H1 (cell line): ENCODE results near the gene TAPT1. TPM values are rescaled to one million over a fixed set of nuclear protein-coding genes. Genes with fewer than 3 reads are reported as not detected.

Experiments used
- CTCF ChIA-PET: fragments of 300-600 bp; sonication (Branson Sonifier 250); formaldehyde crosslinking; loops from one replicate; lab custom pipeline; 2021; ENCODE audit not compliant: partially characterized antibody; lab: Charles Lee
- POLR2A ChIA-PET: fragments of 300-600 bp; sonication (Branson Sonifier 250); formaldehyde crosslinking; loops from one replicate; lab custom pipeline; 2021; ENCODE audit warnings: inconsistent platforms; ENCODE audit not compliant: partially characterized antibody; lab: Charles Lee
- DNase-seq, 2 experiments: peaks; one replicate each; pipeline versions ENCODE4 v3.0.0 to v3.0.0-alpha.2; 2010 to 2022; ENCODE audit warnings: low spot score in 2 of 2, low read depth in 1 of 2, mixed read lengths in 1 of 2
- FAIRE-seq: peaks from 2 replicates; lab custom pipeline; 2011; peaks lifted over from hg19 to GRCh38; lab: Jason Lieb, UNC
- H2AFZ ChIP-seq: 2 replicates; pipeline ENCODE4 v1.8.1; 2012; ENCODE audit warnings: low read length, inconsistent platforms
- H2AK5ac ChIP-seq: 2 replicates; pipeline ENCODE4 v1.6.1; 2013; ENCODE audit warnings: low read depth, low read length
- H2BK120ac ChIP-seq: replicated peaks from 2 replicates; pipeline ENCODE3; 2013; ENCODE audit warnings: low read depth, low read length, inconsistent platforms
- H2BK12ac ChIP-seq: 2 replicates; pipeline ENCODE4 v1.6.1; 2013; ENCODE audit warnings: low read depth, low read length
- H2BK15ac ChIP-seq: 2 replicates; pipeline ENCODE4 v1.6.1; 2013; ENCODE audit warnings: low read length
- H2BK20ac ChIP-seq: 2 replicates; pipeline ENCODE4 v1.6.1; 2013; ENCODE audit warnings: low read length
- H2BK5ac ChIP-seq: 2 replicates; pipeline ENCODE4 v1.6.1; 2013; ENCODE audit warnings: low read depth, low read length
- H3K14ac ChIP-seq: 2 replicates; pipeline ENCODE4 v1.6.1; 2013; ENCODE audit warnings: inconsistent platforms; ENCODE audit not compliant: insufficient read length
- H3K18ac ChIP-seq: 2 replicates; pipeline ENCODE4 v1.6.1; 2013; ENCODE audit warnings: low read length; ENCODE audit errors: extremely low read depth
- H3K23ac ChIP-seq: 2 replicates; pipeline ENCODE4 v1.6.1; 2013; ENCODE audit warnings: inconsistent platforms; ENCODE audit not compliant: insufficient read length
- H3K23me2 ChIP-seq: 2 replicates; pipeline ENCODE4 v1.6.1; 2013; ENCODE audit warnings: low read depth, low read length
- H3K27ac ChIP-seq: 2 replicates; pipeline ENCODE4 v1.6.1; 2011; ENCODE audit warnings: low read depth, low read length, inconsistent platforms
- H3K27me3 ChIP-seq, 4 experiments: replicated peaks in 1 of 4; 1 replicate in 1 of 4; 2 replicates in 3 of 4; pipeline versions ENCODE4 v1.6.1 to v1.8.1; 2011 to 2013; ENCODE audit warnings: low read length in 3 of 4, mild to moderate bottlenecking in 3 of 4, inconsistent platforms in 2 of 4, mixed read lengths in 2 of 4, moderate library complexity in 1 of 4; ENCODE audit not compliant: control insufficient read depth in 3 of 4, insufficient read depth in 3 of 4; ENCODE audit errors: extremely low read depth in 1 of 4
- H3K36me3 ChIP-seq, 4 experiments: 2 replicates each; pipeline versions ENCODE4 v1.6.1 to v1.8.1; 2011 to 2013; ENCODE audit warnings: mild to moderate bottlenecking in 4 of 4, low read length in 3 of 4, moderate library complexity in 2 of 4, control low read depth in 1 of 4, inconsistent platforms in 1 of 4; ENCODE audit not compliant: insufficient read depth in 4 of 4, control insufficient read depth in 2 of 4
- H3K4ac ChIP-seq: replicated peaks from 2 replicates; pipeline ENCODE3; 2013; ENCODE audit warnings: low read length, low read depth, mixed read lengths, inconsistent platforms; ENCODE audit not compliant: insufficient read length
- H3K4me1 ChIP-seq, 4 experiments: replicated peaks in 1 of 4; 1 replicate in 1 of 4; 2 replicates in 3 of 4; pipeline versions ENCODE4 v1.6.1 to v1.8.1; 2011 to 2013; ENCODE audit warnings: low read length in 3 of 4, inconsistent platforms in 2 of 4, mixed read lengths in 1 of 4; ENCODE audit not compliant: insufficient read depth in 4 of 4, control insufficient read depth in 3 of 4
- H3K4me2 ChIP-seq, 2 experiments: 2 replicates each; pipeline versions ENCODE4 v1.6.1 to v1.8.1; 2011 to 2013; ENCODE audit warnings: low read depth in 2 of 2, low read length in 2 of 2, control low read depth in 1 of 2, inconsistent platforms in 1 of 2, mild to moderate bottlenecking in 1 of 2; ENCODE audit not compliant: insufficient read depth in 1 of 2
- H3K4me3 ChIP-seq, 4 experiments: fragments of 200-600, 300-600 bp in 1 of 4; sonication (generic), shearing (Covaris generic), sonication (Bioruptor Twin) in 1 of 4; 2 replicates each; pipeline versions ENCODE4 v1.5.1 to v1.8.1; 2011 to 2016; ENCODE audit warnings: low read length in 4 of 4, low read depth in 3 of 4, control low read depth in 2 of 4, inconsistent platforms in 2 of 4, mild to moderate bottlenecking in 2 of 4, mixed read lengths in 1 of 4, moderate library complexity in 1 of 4; ENCODE audit not compliant: insufficient read depth in 2 of 4; ENCODE audit errors: extremely low read depth in 1 of 4
- H3K56ac ChIP-seq: replicated peaks from 2 replicates; pipeline ENCODE3; 2013; ENCODE audit warnings: low read depth, mild to moderate bottlenecking, mixed read lengths, low read length, inconsistent platforms; ENCODE audit not compliant: insufficient read length
- H3K79me1 ChIP-seq: 2 replicates; pipeline ENCODE4 v1.6.1; 2013; ENCODE audit warnings: low read depth, low read length, control low read depth
- H3K79me2 ChIP-seq, 2 experiments: 2 replicates each; pipeline versions ENCODE4 v1.6.1 to v1.8.1; 2012 to 2013; ENCODE audit warnings: low read length in 2 of 2, mild to moderate bottlenecking in 2 of 2, inconsistent platforms in 1 of 2; ENCODE audit not compliant: insufficient read depth in 2 of 2, control insufficient read depth in 1 of 2
- H3K9ac ChIP-seq, 4 experiments: replicated peaks in 1 of 4; 1 replicate in 1 of 4; 2 replicates in 3 of 4; pipeline versions ENCODE4 v1.6.1 to v1.8.1; 2011 to 2013; ENCODE audit warnings: low read depth in 3 of 4, low read length in 3 of 4, control low read depth in 2 of 4, mild to moderate bottlenecking in 2 of 4, moderate library complexity in 2 of 4, inconsistent platforms in 1 of 4; ENCODE audit errors: extremely low read depth in 1 of 4
- H3K9me3 ChIP-seq, 2 experiments: 2 replicates each; pipeline versions ENCODE4 v1.6.1 to v1.8.1; 2012 to 2013; ENCODE audit warnings: mild to moderate bottlenecking in 2 of 2, moderate library complexity in 2 of 2, control low read depth in 1 of 2, inconsistent platforms in 1 of 2, low read depth in 1 of 2, low read length in 1 of 2, mixed read lengths in 1 of 2; ENCODE audit not compliant: insufficient read depth in 2 of 2
- H4K20me1 ChIP-seq, 2 experiments: replicated peaks in 1 of 2; 2 replicates each; pipeline versions ENCODE3 to v1.8.1; 2011 to 2013; ENCODE audit warnings: inconsistent platforms in 2 of 2, low read length in 2 of 2, mild to moderate bottlenecking in 1 of 2; ENCODE audit not compliant: insufficient read depth in 2 of 2, control insufficient read depth in 1 of 2
- H4K5ac ChIP-seq: 2 replicates; pipeline ENCODE4 v1.6.1; 2013; ENCODE audit warnings: low read length, low read depth, mixed read lengths, inconsistent platforms; ENCODE audit not compliant: insufficient read length
- H4K8ac ChIP-seq: 2 replicates; pipeline ENCODE4 v1.8.0; 2013; ENCODE audit warnings: mild to moderate bottlenecking, moderate library complexity, low read length, inconsistent platforms; ENCODE audit not compliant: insufficient read depth; ENCODE audit errors: extremely low read depth
- H4K91ac ChIP-seq: replicated peaks from 2 replicates; pipeline ENCODE3; 2013; ENCODE audit warnings: low read length, mixed read lengths, inconsistent platforms; ENCODE audit not compliant: insufficient read length
- ASH2L ChIP-seq: fragments of 200-600, 300-600 bp; sonication (generic); IDR thresholded peaks from one replicate; pipeline ENCODE4 v1.7.1; 2017; ENCODE audit warnings: low read length
- BRCA1 ChIP-seq: IDR thresholded peaks from 2 replicates; pipeline ENCODE4 v1.6.1; 2012; ENCODE audit warnings: low read depth, low read length, improper control_type of control experiment
- CBX5 ChIP-seq: fragments of 300-800, 300-1000 bp; sonication (generic); IDR thresholded peaks from 2 replicates; pipeline ENCODE4 v1.7.1; 2016; ENCODE audit warnings: antibody characterized with exemption, low read length, low read depth
- KDM4A ChIP-seq: IDR thresholded peaks from one replicate; pipeline ENCODE4 v1.7.1; 2012; ENCODE audit warnings: low read depth, mild to moderate bottlenecking, moderate library complexity, low read length, inconsistent platforms; ENCODE audit not compliant: severe bottlenecking
- MAFK ChIP-seq: IDR thresholded peaks from 2 replicates; pipeline ENCODE4 v1.6.1; 2012; ENCODE audit warnings: low read depth, mild to moderate bottlenecking, improper control_type of control experiment, low read length
- NANOG ChIP-seq: IDR thresholded peaks from 2 replicates; pipeline ENCODE4 v1.6.1; 2011; ENCODE audit warnings: low read length, low read depth, mild to moderate bottlenecking, inconsistent platforms; ENCODE audit not compliant: insufficient read depth, poor library complexity, severe bottlenecking
- SIRT6 ChIP-seq: IDR thresholded peaks from one replicate; pipeline ENCODE4 v1.7.1; 2012; ENCODE audit warnings: low read length, inconsistent platforms
- SP2 ChIP-seq: IDR thresholded peaks from 2 replicates; pipeline ENCODE4 v1.6.1; 2012; ENCODE audit warnings: mild to moderate bottlenecking, low read length, inconsistent platforms
- SRF ChIP-seq: IDR thresholded peaks from 2 replicates; pipeline ENCODE4 v1.6.1; 2011; ENCODE audit warnings: mild to moderate bottlenecking, low read depth, low read length, moderate library complexity
- ZNF274 ChIP-seq: IDR thresholded peaks from 2 replicates; pipeline ENCODE4 v1.7.0; 2012; ENCODE audit warnings: low read length, borderline replicate concordance; ENCODE audit errors: extremely low read depth
- WGBS, 2 experiments: shearing (Covaris generic) in 1 of 2; methylation state at CpG; one replicate each; pipeline versions ENCODE4 v1.1.6 to v1.1.7; 2013 to 2015; ENCODE audit warnings: low lambda C conversion rate in 2 of 2, mixed read lengths in 2 of 2, inconsistent platforms in 1 of 2, low coverage in 1 of 2, missing lambda C conversion rate in 1 of 2; ENCODE audit not compliant: insufficient replicate concordance in 2 of 2, insufficient coverage in 1 of 2, insufficient read length in 1 of 2; ENCODE audit errors: extremely low coverage in 1 of 2, missing lambda C conversion rate in 1 of 2; 5-methylcytosine and 5-hydroxymethylcytosine counted together
- polyA plus RNA-seq, 7 experiments: library from polyadenylated mRNA; depleted of rRNA in 3 of 7; stranded (reverse) in 5 of 7; unstranded in 2 of 7; fragments of >200 nt in 5 of 7; fragments of 200-250 nt in 2 of 7; gene quantifications; 1 replicate in 5 of 7; 2 replicates in 1 of 7; 4 replicates in 1 of 7; pipeline versions ENCODE4 v1.2.1 to v1.2.3, GENCODE V29; 2011 to 2013; ENCODE audit warnings: missing spikeins in 2 of 7, mixed read lengths in 2 of 7
- total RNA-seq: library from RNA; stranded (reverse); fragmentation: NEBNext Ultra II Directional; extraction: Animal tissue kit (Norgen Biotek cat#: 25700); gene quantifications from 2 replicates; pipeline ENCODE4 v1.2.1, GENCODE V29; 2021

TAPT1 gene
- total and polyA plus RNA-seq, 2 of the 8 experiments (the other 6 are each of a cell fraction or from before 2014, with no cell fraction given) = 4.2 to 15.3 TPM

DNA sequence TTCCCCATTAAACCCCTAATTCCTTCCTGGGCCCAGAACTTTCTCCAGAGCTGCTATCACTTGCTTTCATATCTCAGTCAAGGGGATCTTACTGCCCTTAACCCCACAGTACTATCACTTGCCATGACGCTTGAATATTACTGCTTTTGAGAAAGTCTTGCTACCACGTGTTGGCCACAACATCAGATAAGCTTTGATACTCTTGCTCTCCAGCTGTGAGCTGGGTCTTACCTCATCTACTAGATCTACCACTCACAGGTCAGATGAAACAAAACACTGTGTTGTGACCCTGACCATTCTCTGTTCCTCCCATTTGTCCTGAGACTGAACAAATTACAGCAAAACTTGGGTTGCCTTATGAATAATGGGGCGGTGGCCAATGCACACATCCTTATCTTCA lies 12.1 kb upstream of the TAPT1 start:
- no peak overlapping the region for H3K23ac ChIP-seq
- peaks cover 0 to 3% (median 0%) of the 10 kb centered on the region in 4 experiments; a peak in 1 of 8 replicates for H3K36me3 ChIP-seq
- no peaks in the 10 kb centered on the region for H3K27me3 ChIP-seq
- no peak overlapping the region for H3K4me3 ChIP-seq
- no peak overlapping the region for H4K5ac ChIP-seq
- H4K91ac ChIP-seq = no peak overlapping the region
- no peak overlapping the region for H2BK12ac ChIP-seq
- H2BK120ac ChIP-seq = no peak overlapping the region
- no peaks in the 10 kb centered on the region for H3K79me2 ChIP-seq
- H2BK15ac ChIP-seq = no peak overlapping the region
- no peak overlapping the region for H2BK20ac ChIP-seq
- H3K18ac ChIP-seq = no peak overlapping the region
- DNase-seq (no peak), FAIRE-seq (no peak)
- no peak overlapping the region for H2AK5ac ChIP-seq
- H3K9ac ChIP-seq = no peak overlapping the region; a peak in 1 of 7 replicates
- no peak overlapping the region for H3K4ac ChIP-seq
- no peak overlapping the region for H3K27ac ChIP-seq
- H3K4me1 ChIP-seq = peaks cover 0 to 3% (median 0%) of the 10 kb centered on the region in 4 experiments; a peak in 1 of 7 replicates
- POLR2A ChIA-PET = no interaction called here
- no peak overlapping the region for H2BK5ac ChIP-seq
- TF ChIP-seq SRF (no peak), BRCA1 (no peak), NANOG (no peak), CBX5 (no peak), ZNF274 (no peak), ASH2L (no peak), SIRT6 (no peak), MAFK (no peak), SP2 (no peak), KDM4A (no peak)
- WGBS, 2 experiments = 92% methylated on average over 3 of the region's 3 CpGs; no CpG with 5 or more reads in 1 of the 2 experiments
- no peak overlapping the region for H4K8ac ChIP-seq
- no peak overlapping the region for H3K56ac ChIP-seq
- H4K20me1 ChIP-seq = no peaks in the 10 kb centered on the region
- no peak overlapping the region for H2AFZ ChIP-seq
- no peaks in the 10 kb centered on the region for H3K23me2 ChIP-seq
- H3K4me2 ChIP-seq = no peak overlapping the region
- no peaks in the 10 kb centered on the region for H3K9me3 ChIP-seq
- no peaks in the 10 kb centered on the region for H3K79me1 ChIP-seq
- CTCF ChIA-PET = interaction anchor here (0.7 kb wide), 1 partner anchor 303 kb away, joined by 3 read pairs; no protein-coding TSS in a partner anchor
- H3K14ac ChIP-seq = no peak overlapping the region
